Measurements from ENCODE around the gene IMMP2L. TPM values are rescaled to one million over a fixed set of nuclear protein-coding genes. Genes with fewer than 3 reads are reported as not detected.

IMMP2L gene
- total RNA-seq, 1 experiment from 2014 or later: 13.6 TPM

- ChIA-PET CTCF (no interaction called here), POLR2A (no interaction called here)
- Mint-ChIP-seq H3K27ac (no peak overlapping the region), H3K27me3 (ENCODE audit: low read depth) (no peaks in the 10 kb centered on the region), H3K36me3 (no peaks in the 10 kb centered on the region), H3K4me1 (peaks cover 5% of the 10 kb centered on the region), H3K4me3 (no peak overlapping the region), H3K9me3 (no peaks in the 10 kb centered on the region)
- ATAC-seq (no peak), DNase-seq (ENCODE audit: low spot score) (no peak)
- no peak for TF ChIP-seq PRRX2 (CRISPR knock-in tag; IDR thresholded peaks at IDR 0.05)
- no peak for TF ChIP-seq ESRRA (CRISPR knock-in tag; IDR thresholded peaks at IDR 0.05; ENCODE audit: borderline replicate concordance)
- TF ChIP-seq NFATC4 (CRISPR knock-in tag; IDR thresholded peaks at IDR 0.05): no peak
- TF ChIP-seq ATF2 (CRISPR knock-in tag; IDR thresholded peaks at IDR 0.05; ENCODE audit: borderline replicate concordance, low read depth): no peak
- TF ChIP-seq CDX4 (CRISPR knock-in tag; IDR thresholded peaks at IDR 0.05; ENCODE audit: borderline replicate concordance): no peak
- no peak for TF ChIP-seq ZNF232 (CRISPR knock-in tag; IDR thresholded peaks at IDR 0.05)
- no peak for TF ChIP-seq ZNF425 (CRISPR knock-in tag; conservative IDR thresholded peaks at IDR 0.05)
- TF ChIP-seq AR (CRISPR knock-in tag; IDR thresholded peaks at IDR 0.05): no peak
- no peak for TF ChIP-seq ZNF281 (CRISPR knock-in tag; IDR thresholded peaks at IDR 0.05)
- no peak for TF ChIP-seq CREB1 (CRISPR knock-in tag; IDR thresholded peaks at IDR 0.05)
- no peak for TF ChIP-seq ETV6 (CRISPR knock-in tag; IDR thresholded peaks at IDR 0.05)
- TF ChIP-seq TP53 (CRISPR knock-in tag; IDR thresholded peaks at IDR 0.05): no peak
- TF ChIP-seq ZNF263 (CRISPR knock-in tag; IDR thresholded peaks at IDR 0.05; ENCODE audit: low read depth): no peak
- no peak for TF ChIP-seq TCF7 (CRISPR knock-in tag; IDR thresholded peaks at IDR 0.05; ENCODE audit: low read depth)
- no peak for TF ChIP-seq PRDM15 (CRISPR knock-in tag; IDR thresholded peaks at IDR 0.05)
- no peak for TF ChIP-seq IRF2 (CRISPR knock-in tag; IDR thresholded peaks at IDR 0.05; ENCODE audit: borderline replicate concordance, low read depth)
Observed at GRCh38 chr7:111529507-111530355, 32.6 kb downstream of the IMMP2L start.

Data from WTC11 (cell line).